GM19239 (cell line): ENCODE data around the gene SHC1.

Source experiments
- DNase-seq: peaks from one replicate; pipeline ENCODE4 v3.0.0; 2011; ENCODE audit warnings: low spot score; ENCODE audit not compliant: insufficient read length
- FAIRE-seq: peaks from 2 replicates; lab custom pipeline; 2011; peaks lifted over from hg19 to GRCh38; lab: Jason Lieb, UNC

Gene SHC1

GRCh38 chr1:154970631-154971340, at the start of gene SHC1:
TSS of gene SHC1 (minus strand) at chr1:154970747. CDS start at chr1:154970526, 221 bp downstream.
- no peak for FAIRE-seq
- peak; percentile 30 for DNase-seq

GRCh38 chr1:155019377-155020245, 49.1 kb upstream of the SHC1 start:
- DNase-seq: no peak

GRCh38 chr1:155018617-155019348, 48.2 kb upstream of the SHC1 start:
- FAIRE-seq (no peak), DNase-seq (no peak)

More at GRCh38 chr1:155019377-155020245, 49.1 kb upstream of the SHC1 start:
- FAIRE-seq: no peak

- no peak for DNase-seq
- no peak for FAIRE-seq
These were observed 47.4 kb upstream of the SHC1 start for GRCh38 chr1:155017946-155018316.

- FAIRE-seq: peak; percentile 85
- DNase-seq: peak; percentile 88
These were observed 46.7 kb upstream of the SHC1 start for GRCh38 chr1:155017041-155017945.

GRCh38 chr1:155016231-155016831, 45.8 kb upstream of the SHC1 start:
- no peak for DNase-seq
- no peak for FAIRE-seq

GRCh38 chr1:155015527-155016230, 45.1 kb upstream of the SHC1 start:
- no peak for FAIRE-seq
- DNase-seq: no peak

- FAIRE-seq: no peak
- DNase-seq: no peak
These were observed 44.4 kb upstream of the SHC1 start for GRCh38 chr1:155014709-155015508.

GRCh38 chr1:155013632-155014031, 43.1 kb upstream of the SHC1 start:
- DNase-seq: no peak
- no peak for FAIRE-seq

GRCh38 chr1:155012776-155013602, 42.4 kb upstream of the SHC1 start:
- DNase-seq: no peak
- no peak for FAIRE-seq

GRCh38 chr1:155012026-155012546, 41.5 kb upstream of the SHC1 start:
- DNase-seq (no peak), FAIRE-seq (no peak)

- DNase-seq (no peak), FAIRE-seq (no peak)
These were observed 41.0 kb upstream of the SHC1 start for GRCh38 chr1:155011437-155012025.

GRCh38 chr1:155011004-155011416, 40.5 kb upstream of the SHC1 start:
- FAIRE-seq (no peak), DNase-seq (no peak)

GRCh38 chr1:155010211-155010918, 39.8 kb upstream of the SHC1 start:
- FAIRE-seq: no peak
- DNase-seq: no peak

- FAIRE-seq (no peak), DNase-seq (no peak)
These were observed 39.2 kb upstream of the SHC1 start for GRCh38 chr1:155009742-155010141.

GRCh38 chr1:155009221-155009711, 38.7 kb upstream of the SHC1 start:
- FAIRE-seq (no peak), DNase-seq (no peak)
